HG03097 (cell line): ENCODE measurements around the gene PGP.

Source experiments
- ATAC-seq: cut with Tn5 transposase; IDR thresholded peaks from one replicate; pipeline ENCODE4 v1.9.1; 2021; ENCODE audit not compliant: unreplicated experiment, low FRiP score

PGP gene

DNA sequence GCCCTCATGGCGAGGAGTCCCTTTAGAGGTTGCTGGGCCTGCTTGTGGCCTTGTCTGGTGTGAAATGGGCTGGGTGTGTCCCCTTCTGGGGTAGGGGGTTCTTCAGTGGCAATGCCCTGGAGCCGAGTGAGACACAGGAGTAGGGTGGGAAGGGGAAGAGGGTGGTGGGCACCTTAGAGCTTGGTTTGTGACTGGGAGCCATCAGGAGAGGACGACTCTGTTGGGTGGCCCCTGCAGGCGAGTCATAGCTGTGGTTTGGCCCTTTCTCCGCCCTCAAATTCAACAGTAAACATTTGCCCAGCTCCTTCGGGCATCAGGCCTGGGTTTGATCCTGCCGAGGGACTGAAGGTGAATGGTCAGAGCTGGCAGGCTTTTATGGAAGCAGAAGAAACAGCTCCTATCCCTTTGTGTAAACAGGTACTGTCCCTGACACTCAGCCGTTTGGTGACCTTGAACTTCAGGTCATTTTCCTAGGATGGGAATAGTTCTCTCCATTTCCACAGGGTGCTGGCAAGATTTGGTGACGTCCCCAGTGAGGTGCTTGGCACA is 11.7 kb upstream of the PGP start:
- no peak for ATAC-seq

DNA sequence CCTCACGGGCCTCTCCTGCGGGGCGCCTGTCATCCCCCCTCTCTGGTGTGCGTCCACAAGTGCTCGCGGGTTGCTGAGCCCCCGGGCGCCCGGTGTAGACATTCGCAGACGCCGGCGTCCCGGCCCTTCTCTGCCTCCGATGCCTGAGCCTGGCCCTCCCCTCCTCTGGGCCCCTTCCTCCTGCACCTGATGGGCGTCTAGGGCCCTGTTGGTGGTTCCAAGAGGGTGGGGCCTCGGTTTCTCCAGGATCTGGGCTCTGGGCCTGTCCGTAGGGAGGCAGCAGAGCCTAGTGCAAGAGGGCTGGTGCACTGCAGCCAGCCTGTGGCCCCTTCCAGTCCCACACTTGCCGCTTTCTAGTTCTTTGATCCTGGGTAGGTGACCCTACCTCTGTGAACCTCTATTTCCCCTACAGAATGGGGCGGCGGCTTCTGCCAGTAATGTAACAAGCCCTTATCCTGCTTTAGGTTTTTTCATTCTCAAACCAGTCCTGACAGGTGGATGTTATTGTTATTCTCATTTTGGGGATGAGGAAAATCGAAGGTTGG is 9.4 kb upstream of the PGP start:
- ATAC-seq: peak; percentile 22

GRCh38 chr16:2223221-2223941 is 8.7 kb upstream of the PGP start, which contains the start of gene E4F1:
TSS of gene E4F1 (plus strand) at chr16:2223591. CDS start at chr16:2223614, 23 bp downstream.
- peak; percentile 87 for ATAC-seq

- no peak for ATAC-seq
Measured at GRCh38 chr16:2216330-2216729, 1.7 kb upstream of the PGP start.

- peak; percentile 7 for ATAC-seq
Measured at GRCh38 chr16:2213817-2214718, 572 bp downstream of the PGP start.

GRCh38 chr16:2212362-2213324 is 2.0 kb downstream of the PGP start:
- no peak for ATAC-seq

DNA sequence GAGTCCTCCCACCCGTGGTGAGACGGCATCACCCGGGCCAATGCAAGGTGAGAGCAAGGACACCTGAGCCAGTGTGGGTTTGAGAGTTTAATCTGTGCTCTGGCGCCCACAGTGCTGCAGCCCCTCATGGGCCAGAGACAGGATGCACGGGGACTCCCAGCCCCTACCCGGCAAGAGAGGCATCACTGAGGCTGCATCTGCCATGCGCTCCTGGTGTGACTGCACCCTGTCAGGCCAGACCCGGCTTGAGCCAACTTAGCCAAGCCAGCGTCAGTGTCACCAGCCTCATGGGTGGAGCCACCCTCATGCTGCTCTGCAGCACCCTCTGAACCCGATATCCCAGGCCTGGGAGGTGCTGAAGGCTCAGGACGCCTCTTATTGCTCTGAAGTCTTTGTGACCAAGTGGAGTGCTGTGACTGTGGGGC is 2.7 kb downstream of the PGP start:
- ATAC-seq: no peak

DNA sequence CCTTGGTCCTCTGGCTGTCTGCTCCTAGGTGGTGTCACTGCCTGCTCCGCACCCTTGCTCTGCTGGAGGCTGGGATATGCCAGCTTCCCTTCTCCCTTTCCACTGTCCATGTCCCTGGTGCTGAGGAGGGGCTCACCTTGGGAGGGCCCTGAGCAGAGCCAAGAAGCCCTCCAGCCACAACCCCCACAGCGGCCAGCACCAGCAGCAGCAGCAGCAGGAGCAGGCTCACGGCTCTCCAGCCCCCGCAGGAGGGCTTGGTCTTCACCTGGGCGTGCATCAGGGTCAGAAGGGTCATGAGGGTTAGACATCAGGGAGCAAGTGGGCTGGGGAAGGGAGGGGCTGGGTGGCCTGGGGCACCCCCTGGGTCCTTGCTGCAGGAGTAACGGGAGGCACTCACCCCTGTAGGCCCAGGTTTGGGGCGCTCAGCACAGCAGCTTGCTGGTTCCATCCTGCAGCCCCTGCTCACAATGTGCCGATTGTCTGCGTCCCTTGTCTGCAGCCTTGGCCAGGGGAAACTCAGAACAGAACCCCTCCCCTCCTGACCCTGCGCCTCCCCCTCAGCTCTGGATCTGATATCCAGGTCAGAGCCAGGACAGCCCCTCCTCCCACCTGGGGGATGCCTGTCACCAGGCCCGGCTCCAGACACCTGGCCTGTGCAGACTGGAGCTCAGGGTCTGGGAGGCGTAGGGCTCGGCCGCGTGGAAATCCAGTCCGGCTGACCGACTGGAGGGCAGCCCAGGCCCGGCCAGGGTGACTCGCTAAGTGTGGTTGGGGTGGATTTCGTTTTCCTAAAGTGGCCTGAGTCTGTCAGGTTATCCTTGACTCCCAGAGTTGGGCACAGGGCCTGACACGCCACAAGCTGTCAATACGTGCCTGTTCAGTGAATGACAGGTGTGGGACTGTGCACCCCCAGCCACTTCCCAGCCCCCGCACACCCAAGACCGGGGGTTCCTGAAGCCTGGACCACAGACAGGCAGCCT is 4.0 kb downstream of the PGP start, which contains the start of gene BRICD5:
BRICD5 (minus strand) TSS at position 478 of the 980 bp plus-strand sequence; CDS start at position 448, 30 bp downstream.
- ATAC-seq: no peak

GRCh38 chr16:2210009-2210332 is 4.7 kb downstream of the PGP start:
- ATAC-seq: no peak

DNA sequence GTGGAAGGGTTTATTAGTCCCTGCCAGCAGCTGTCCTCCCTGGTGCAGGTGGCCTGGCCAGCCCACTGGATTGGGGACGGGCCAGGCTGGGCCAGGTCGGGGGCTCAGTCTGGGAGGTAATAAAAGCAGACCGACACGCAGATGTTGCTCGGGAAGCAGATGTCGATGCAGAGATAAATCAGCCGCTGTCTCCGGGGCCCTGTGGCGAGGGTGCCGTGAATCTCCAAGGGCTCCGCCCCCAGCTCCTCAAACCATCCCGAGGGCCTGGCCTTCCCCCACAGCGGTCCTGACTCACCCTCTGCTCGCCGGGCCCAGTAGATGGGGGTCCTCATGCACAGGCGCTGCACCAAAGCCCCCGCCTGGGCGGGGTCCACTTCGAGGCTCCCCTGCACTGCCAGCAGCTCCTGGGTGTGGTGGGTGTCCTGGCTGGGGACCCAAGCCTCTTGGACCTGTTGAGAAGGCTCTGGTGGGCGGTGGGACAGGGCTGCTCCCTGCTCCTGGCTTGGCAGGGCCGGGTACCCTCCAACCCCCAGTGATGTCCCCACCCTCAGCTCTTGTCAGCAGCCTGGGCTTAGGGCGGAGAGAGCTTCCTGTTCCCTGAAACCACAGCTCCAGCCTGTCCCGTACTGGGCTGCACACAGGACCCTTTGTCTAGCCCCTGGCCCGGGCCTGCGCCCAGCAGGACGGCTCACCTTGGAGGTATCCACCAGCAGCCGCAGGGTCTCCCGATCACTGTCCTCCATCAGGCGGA is 5.2 kb downstream of the PGP start:
- no peak for ATAC-seq

- no peak for ATAC-seq
Measured at GRCh38 chr16:2208772-2209171, 5.9 kb downstream of the PGP start.

DNA sequence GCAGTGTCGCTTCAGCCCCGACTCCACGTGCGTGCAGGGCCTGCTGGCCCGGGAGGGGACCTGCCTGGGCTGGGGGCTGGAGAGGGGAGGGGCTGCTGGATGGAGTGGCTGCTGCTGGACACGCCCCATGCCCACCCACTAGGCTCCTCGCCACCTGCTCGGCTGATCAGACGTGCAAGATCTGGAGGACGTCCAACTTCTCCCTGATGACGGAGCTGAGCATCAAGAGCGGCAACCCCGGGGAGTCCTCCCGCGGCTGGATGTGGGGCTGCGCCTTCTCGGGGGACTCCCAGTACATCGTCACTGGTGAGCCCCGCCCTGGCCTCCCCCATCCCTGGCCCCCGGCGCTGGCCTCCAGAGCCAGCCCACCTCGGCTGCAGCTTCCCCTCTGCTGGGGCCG is 6.3 kb downstream of the PGP start:
- no peak for ATAC-seq

DNA sequence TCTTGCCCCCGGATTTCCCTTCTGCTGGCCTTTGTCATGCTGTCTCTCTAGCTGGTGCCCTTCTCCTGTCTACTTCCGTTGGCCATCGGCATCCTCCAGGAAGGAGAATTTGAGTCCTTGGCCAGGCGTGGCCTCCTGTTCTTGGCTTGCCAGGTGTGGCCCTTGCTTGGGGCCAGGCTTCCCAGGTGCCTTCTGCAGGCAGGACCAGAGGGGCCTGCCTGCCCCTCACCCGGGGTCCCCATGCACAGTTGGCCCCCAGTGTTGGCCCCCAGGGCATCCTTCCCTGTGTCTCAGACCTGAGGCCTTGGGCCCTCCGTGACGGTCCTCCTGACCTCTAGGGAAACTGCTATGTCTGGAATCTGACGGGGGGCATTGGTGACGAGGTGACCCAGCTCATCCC is 6.8 kb downstream of the PGP start:
- no peak for ATAC-seq

DNA sequence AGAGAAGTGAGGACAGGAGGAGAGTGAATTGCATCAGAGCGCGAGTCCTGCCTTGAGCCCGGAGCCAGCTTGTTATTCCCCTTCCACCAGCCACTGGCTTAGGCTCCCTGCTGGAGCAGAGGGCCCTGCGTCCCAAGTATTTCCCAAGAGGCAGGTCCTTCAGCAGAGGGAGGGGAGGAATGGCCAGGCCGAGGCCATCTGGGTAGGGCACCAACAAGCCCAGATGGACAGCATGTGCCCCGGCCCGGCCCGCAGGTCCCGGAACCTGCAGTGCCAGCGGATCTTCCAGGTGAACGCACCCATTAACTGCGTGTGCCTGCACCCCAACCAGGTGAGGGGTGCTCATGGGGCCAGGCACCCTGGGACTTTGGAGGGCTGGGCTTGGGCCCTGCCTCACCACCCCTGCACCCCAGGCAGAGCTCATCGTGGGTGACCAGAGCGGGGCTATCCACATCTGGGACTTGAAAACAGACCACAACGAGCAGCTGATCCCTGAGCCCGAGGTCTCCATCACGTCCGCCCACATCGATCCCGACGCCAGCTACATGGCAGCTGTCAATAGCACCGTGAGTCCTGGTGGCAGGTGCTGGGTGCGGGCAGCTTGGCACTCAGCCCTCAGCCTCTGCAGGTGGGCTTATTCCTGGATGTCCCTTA is 7.7 kb downstream of the PGP start:
- ATAC-seq: no peak

- no peak for ATAC-seq
Measured at GRCh38 chr16:2206420-2206779, 8.2 kb downstream of the PGP start.

GRCh38 chr16:2205967-2206313 is 8.7 kb downstream of the PGP start:
- ATAC-seq: peak; percentile 1

DNA sequence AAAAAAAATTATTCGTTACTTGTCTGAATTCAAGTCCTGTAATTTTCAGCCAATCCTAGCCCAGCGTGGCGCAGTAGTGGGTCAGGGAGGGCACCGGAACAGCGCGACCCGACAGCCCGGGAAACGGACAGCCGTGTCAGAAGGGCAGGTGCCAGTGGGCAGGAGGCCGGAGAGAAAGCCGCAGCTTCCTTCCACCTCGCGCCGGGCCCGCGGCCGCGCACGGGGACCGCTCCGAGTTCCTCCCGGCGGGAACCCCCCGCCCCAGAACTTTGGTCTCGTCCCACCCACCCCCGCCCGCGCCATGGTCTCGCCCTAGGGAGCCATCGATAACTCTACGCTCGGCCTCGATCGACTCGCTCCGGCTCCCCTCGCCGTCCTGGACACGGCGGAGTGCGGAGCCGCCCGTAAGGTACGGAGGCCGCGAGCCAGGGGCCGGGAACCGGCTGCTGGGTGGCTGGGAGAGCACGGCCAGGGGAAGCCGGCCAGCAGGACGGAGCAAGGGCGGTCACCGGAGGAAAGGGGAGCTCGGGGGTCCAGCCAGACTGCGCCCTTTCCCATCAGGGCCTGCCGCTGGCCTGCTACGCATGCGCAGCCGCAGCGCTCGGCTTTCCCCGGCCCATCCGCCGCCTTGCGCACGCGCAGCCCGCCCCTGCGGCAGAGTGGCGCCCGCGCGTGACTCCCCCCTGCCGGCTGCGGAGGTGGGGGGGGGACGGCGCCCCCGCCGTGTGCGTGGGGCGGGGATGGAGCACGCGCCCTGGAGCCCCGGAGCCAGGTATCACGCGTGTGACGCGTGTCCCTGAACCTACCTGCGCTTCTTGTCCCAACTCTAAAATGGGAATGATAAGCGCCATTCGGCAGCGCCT is 9.3 kb downstream of the PGP start, which contains the start of gene MLST8:
MLST8 (plus strand) TSS at position 351 of the 863 bp plus-strand sequence. CDS start 632 bp downstream, outside the sequence.
- peak; percentile 62 for ATAC-seq
